ENCODE results near the gene POF1B.

Gene POF1B

GRCh38 chrX:85244450-85245211, 134.8 kb downstream of the POF1B start:
- peak in 28 of 42 donors; percentile 2 to 46 (median 10) for DNase-seq
- intact Hi-C loops (cut with DNase I), result no loop called here

- DNase-seq, result peak; percentile 45 to 83 (median 70)
- intact Hi-C loops (cut with DNase I), result no loop called here
Observed at GRCh38 chrX:85243761-85244449, 135.6 kb downstream of the POF1B start, which contains the start of the genes SATL1 and ZNF711. Gene SATL1, minus strand, starts transcription at chrX:85243779. Its CDS starts 134,811 bp downstream, at chrX:85108968. Gene ZNF711, plus strand, starts transcription at chrX:85243991. Its CDS starts 3,582 bp downstream, at chrX:85247573.

DNA sequence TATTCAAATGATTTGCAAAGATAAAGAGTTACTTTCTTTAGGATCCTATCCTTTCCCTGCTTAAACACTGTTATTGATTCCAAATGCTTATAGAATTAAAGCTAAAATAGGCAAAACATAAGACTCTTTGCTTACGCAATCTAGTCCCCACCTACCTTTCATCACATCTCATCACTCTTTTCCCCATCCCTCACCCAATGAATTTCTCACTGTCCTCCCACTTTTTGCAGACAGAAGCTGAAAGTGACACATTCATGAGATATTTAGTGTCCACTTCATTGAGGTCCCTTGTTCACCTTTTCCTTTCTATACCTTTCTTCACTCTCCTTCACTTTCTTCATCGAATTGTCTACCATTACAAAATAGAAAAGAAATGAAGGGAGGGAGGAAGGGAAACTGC, 136.3 kb downstream of the POF1B start:
- peak in 1 of 42 donors; percentile 0 for DNase-seq
- intact Hi-C loops (cut with DNase I), result no loop called here

Data from head of caudate nucleus (tissue), 42 donors.